Neural cell (in vitro differentiated cells): ENCODE results near the gene STAT3. TPM values are rescaled to one million over a fixed set of nuclear protein-coding genes. Genes with fewer than 3 reads are reported as not detected.
"Not testable (repeated sequence)": the region's sequence is repeated elsewhere in the genome, so short reads cannot be mapped to it uniquely, and the experiment has no call there.

Experiments
- H2AFZ ChIP-seq: fragments of 200-600, 300-800 bp; sonication (generic), shearing (Covaris generic); 2 replicates; pipeline ENCODE4 v1.6.0; 2014; ENCODE audit warnings: low read depth, mild to moderate bottlenecking, antibody characterized with exemption, low read length, moderate library complexity
- H3F3A ChIP-seq: fragments of 200-600 bp; shearing (Covaris generic); 2 replicates; pipeline ENCODE4 v1.6.1; 2016; ENCODE audit warnings: mild to moderate bottlenecking, moderate library complexity, mixed read lengths, antibody characterized with exemption, low read length; ENCODE audit not compliant: insufficient read depth, poor library complexity, severe bottlenecking
- H3K27ac ChIP-seq: fragments of 200-600, 300-800 bp; sonication (generic), shearing (Covaris generic); 2 replicates; pipeline ENCODE4 v1.5.1; 2014; ENCODE audit warnings: mild to moderate bottlenecking, low read length, moderate library complexity
- H3K27me3 ChIP-seq: fragments of 300-800, 200-600 bp; sonication (generic), shearing (Covaris generic); 2 replicates; pipeline ENCODE4 v1.6.0; 2014; ENCODE audit warnings: mild to moderate bottlenecking, low read depth, low read length, moderate library complexity; ENCODE audit not compliant: insufficient read depth
- H3K36me3 ChIP-seq: fragments of 300-800, 200-600 bp; sonication (generic), shearing (Covaris generic); 2 replicates; pipeline ENCODE4 v1.5.1; 2014; ENCODE audit warnings: mild to moderate bottlenecking, antibody characterized with exemption, low read length, moderate library complexity; ENCODE audit not compliant: insufficient read depth
- H3K4me2 ChIP-seq: fragments of 300-800, 200-600 bp; sonication (generic), shearing (Covaris generic); 2 replicates; pipeline ENCODE4 v1.6.0; 2014; ENCODE audit warnings: mild to moderate bottlenecking, low read length
- H3K4me3 ChIP-seq: fragments of 300-800, 200-600 bp; sonication (generic), shearing (Covaris generic); 2 replicates; pipeline ENCODE4 v1.5.1; 2014; ENCODE audit warnings: mild to moderate bottlenecking, low read length, moderate library complexity
- H3K79me2 ChIP-seq: fragments of 200-600 bp; shearing (Covaris generic); replicated peaks from 2 replicates; pipeline ENCODE4 v1.6.0; 2014; ENCODE audit warnings: mild to moderate bottlenecking, low read length, moderate library complexity; ENCODE audit not compliant: insufficient read depth
- H3K9ac ChIP-seq: fragments of 300-800, 200-600 bp; sonication (generic), shearing (Covaris generic); 2 replicates; pipeline ENCODE4 v1.6.1; 2016; ENCODE audit warnings: mild to moderate bottlenecking, low read length, mixed read lengths
- H3K9me2 ChIP-seq: fragments of 200-600 bp; shearing (Covaris generic); 2 replicates; pipeline ENCODE4 v1.6.1; 2016; ENCODE audit warnings: mild to moderate bottlenecking, low read length, mixed read lengths; ENCODE audit not compliant: insufficient read depth
- H3K9me3 ChIP-seq: fragments of 200-600, 300-800 bp; sonication (generic), shearing (Covaris generic); 2 replicates; pipeline ENCODE4 v1.6.1; 2016; ENCODE audit warnings: mild to moderate bottlenecking, mixed run types, low read length, moderate library complexity, mixed read lengths
- H4K20me1 ChIP-seq: fragments of 200-600 bp; shearing (Covaris generic); 2 replicates; pipeline ENCODE4 v1.6.1; 2016; ENCODE audit warnings: mild to moderate bottlenecking, mixed run types; ENCODE audit not compliant: insufficient read depth
- CTCF ChIP-seq: fragments of 450-650 bp; IDR thresholded peaks from 2 replicates; pipeline ENCODE4 v1.5.1; 2014; ENCODE audit warnings: antibody characterized with exemption, mild to moderate bottlenecking, moderate library complexity; ENCODE audit not compliant: poor library complexity, severe bottlenecking
- EP300 ChIP-seq: fragments of 450-650 bp; conservative IDR thresholded peaks from 2 replicates; pipeline ENCODE4 v1.6.1; 2014; ENCODE audit warnings: antibody characterized with exemption, mild to moderate bottlenecking, moderate library complexity; ENCODE audit not compliant: poor library complexity, severe bottlenecking
- EZH2 ChIP-seq: fragments of 200-600, 300-800 bp; shearing (Covaris generic), sonication (generic); IDR thresholded peaks from 2 replicates; pipeline ENCODE4 v1.6.1; 2014; ENCODE audit warnings: antibody characterized with exemption, low read length, borderline replicate concordance, mild to moderate bottlenecking; ENCODE audit not compliant: insufficient read depth, poor library complexity, severe bottlenecking
- MXI1 ChIP-seq: fragments of 450-650 bp; conservative IDR thresholded peaks from 2 replicates; pipeline ENCODE4 v1.6.1; 2014; ENCODE audit warnings: antibody characterized with exemption, mild to moderate bottlenecking; ENCODE audit not compliant: poor library complexity, severe bottlenecking
- RAD21 ChIP-seq: fragments of 450-650 bp; conservative IDR thresholded peaks from 2 replicates; pipeline ENCODE4 v1.6.1; 2014; ENCODE audit warnings: antibody characterized with exemption, mild to moderate bottlenecking, moderate library complexity
- REST ChIP-seq: IDR thresholded peaks from 2 replicates; pipeline ENCODE4 v1.6.1; 2012; ENCODE audit warnings: borderline replicate concordance
- SMC3 ChIP-seq: fragments of 450-650 bp; conservative IDR thresholded peaks from 2 replicates; pipeline ENCODE4 v1.6.1; 2014; ENCODE audit warnings: antibody characterized with exemption, mild to moderate bottlenecking, moderate library complexity; ENCODE audit not compliant: poor library complexity
- TAF1 ChIP-seq: IDR thresholded peaks from 2 replicates; pipeline ENCODE4 v1.6.1; 2012; ENCODE audit warnings: low read depth
- polyA plus RNA-seq: library from polyadenylated mRNA; depleted of rRNA; stranded (reverse); fragments of >200 nt; gene quantifications from 2 replicates; pipeline ENCODE4 v1.2.3, GENCODE V29; 2014

STAT3 gene
- polyA plus RNA-seq, 1 donor from 2014 or later, result 24.2 TPM

GRCh38 chr17:42305543-42306384 is 82.5 kb downstream of the STAT3 start:
- no peak overlapping the region for H3K4me2 ChIP-seq
- no peak overlapping the region for H3K27ac ChIP-seq
- no peaks in the 10 kb centered on the region for H3K36me3 ChIP-seq
- H2AFZ ChIP-seq, result no peak overlapping the region
- TF ChIP-seq MXI1 (no peak), SMC3 (no peak)
- no peak overlapping the region for H3K4me3 ChIP-seq
- no peaks in the 10 kb centered on the region for H3K9me2 ChIP-seq
- no peaks in the 10 kb centered on the region for H3K79me2 ChIP-seq
- no peaks in the 10 kb centered on the region for H3K27me3 ChIP-seq
- H3K9ac ChIP-seq, result no peak overlapping the region
- H3K9me3 ChIP-seq, result no peaks in the 10 kb centered on the region
- H4K20me1 ChIP-seq, result no peaks in the 10 kb centered on the region
- H3F3A ChIP-seq, result no peaks in the 10 kb centered on the region

GRCh38 chr17:42305031-42305330 is 83.3 kb downstream of the STAT3 start:
- H2AFZ ChIP-seq, H3K27ac ChIP-seq, H4K20me1 ChIP-seq, H3K9ac ChIP-seq, H3K9me2 ChIP-seq, H3K4me3 ChIP-seq, H3K9me3 ChIP-seq, H3K79me2 ChIP-seq, H3K4me2 ChIP-seq, H3K27me3 ChIP-seq, H3K36me3 ChIP-seq, H3F3A ChIP-seq: not testable (repeated sequence)

- Histone ChIP-seq H3K9me2 (no peaks in the 10 kb centered on the region), H3K4me2 (no peak overlapping the region), H3K9ac (no peak overlapping the region), H3K27me3 (no peaks in the 10 kb centered on the region), H3K4me3 (no peak overlapping the region), H3K27ac (no peak overlapping the region), H2AFZ (no peak overlapping the region), H4K20me1 (no peaks in the 10 kb centered on the region), H3K79me2 (no peaks in the 10 kb centered on the region), H3K9me3 (no peaks in the 10 kb centered on the region), H3K36me3 (no peaks in the 10 kb centered on the region), H3F3A (no peaks in the 10 kb centered on the region)
- no peak for TF ChIP-seq SMC3
- no peak for TF ChIP-seq TAF1
Observed at GRCh38 chr17:42304187-42305030, 83.8 kb downstream of the STAT3 start.

- Histone ChIP-seq H2AFZ (no peak overlapping the region), H3K4me3 (no peak overlapping the region), H3K79me2 (no peaks in the 10 kb centered on the region), H4K20me1 (no peaks in the 10 kb centered on the region), H3K27me3 (no peaks in the 10 kb centered on the region), H3K9me3 (no peaks in the 10 kb centered on the region), H3K36me3 (no peaks in the 10 kb centered on the region), H3F3A (no peaks in the 10 kb centered on the region), H3K9ac (no peak overlapping the region), H3K4me2 (no peak overlapping the region), H3K9me2 (no peaks in the 10 kb centered on the region), H3K27ac (no peak overlapping the region)
- no peak for TF ChIP-seq TAF1
- no peak for TF ChIP-seq EP300
- TF ChIP-seq CTCF, result no peak
- no peak for TF ChIP-seq REST
- TF ChIP-seq SMC3, result no peak
- no peak for TF ChIP-seq EZH2
- TF ChIP-seq RAD21, result no peak
Observed at GRCh38 chr17:42303694-42304093, 84.5 kb downstream of the STAT3 start.
